GM19240 (cell line): ENCODE results near the gene FBP2.
"Not testable (repeated sequence)": the region's sequence is repeated elsewhere in the genome, so short reads cannot be mapped to it uniquely, and the experiment has no call there.

Experiments
- DNase-seq: peaks from one replicate; pipeline ENCODE4 v3.0.0; 2011; ENCODE audit warnings: low spot score; ENCODE audit not compliant: insufficient read length

Gene FBP2

DNA sequence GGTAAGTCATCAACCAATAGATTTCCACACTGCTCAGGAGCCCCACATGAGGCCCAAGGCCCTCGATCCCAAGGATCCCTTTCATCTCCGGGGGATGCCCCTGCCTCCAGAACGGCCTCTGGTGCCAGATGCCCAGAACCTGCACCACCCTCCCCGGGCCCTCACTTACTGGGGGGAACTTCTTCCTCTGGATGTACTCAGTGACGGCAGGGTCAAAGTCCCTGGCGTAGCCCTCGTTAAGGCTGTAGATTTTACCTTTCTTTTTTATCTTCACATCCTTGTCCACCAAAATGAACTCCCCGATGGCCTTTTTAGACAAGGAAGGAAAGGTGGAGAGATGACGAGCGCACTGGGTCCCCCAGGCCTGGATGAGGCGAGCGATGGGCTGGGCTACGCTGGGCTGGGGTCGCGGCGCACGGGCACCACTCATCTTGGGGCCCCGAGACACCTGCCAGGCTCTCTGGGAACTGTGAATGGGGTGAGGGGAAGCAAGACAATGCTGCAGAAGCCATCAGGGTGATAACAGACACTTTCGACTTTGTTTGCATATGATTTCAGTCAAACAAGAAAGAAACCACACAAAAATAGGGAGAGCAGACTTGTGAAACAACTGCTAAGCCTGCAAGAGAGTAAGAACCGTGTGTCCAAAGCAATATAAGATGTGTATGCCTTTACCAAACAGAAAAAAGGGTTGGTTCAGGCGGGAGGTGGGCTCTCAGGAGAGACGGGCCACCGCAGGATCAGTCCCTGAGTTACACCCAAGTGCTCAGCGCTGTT lies 13.2 kb upstream of the FBP2 start:
- no peak for DNase-seq

DNA sequence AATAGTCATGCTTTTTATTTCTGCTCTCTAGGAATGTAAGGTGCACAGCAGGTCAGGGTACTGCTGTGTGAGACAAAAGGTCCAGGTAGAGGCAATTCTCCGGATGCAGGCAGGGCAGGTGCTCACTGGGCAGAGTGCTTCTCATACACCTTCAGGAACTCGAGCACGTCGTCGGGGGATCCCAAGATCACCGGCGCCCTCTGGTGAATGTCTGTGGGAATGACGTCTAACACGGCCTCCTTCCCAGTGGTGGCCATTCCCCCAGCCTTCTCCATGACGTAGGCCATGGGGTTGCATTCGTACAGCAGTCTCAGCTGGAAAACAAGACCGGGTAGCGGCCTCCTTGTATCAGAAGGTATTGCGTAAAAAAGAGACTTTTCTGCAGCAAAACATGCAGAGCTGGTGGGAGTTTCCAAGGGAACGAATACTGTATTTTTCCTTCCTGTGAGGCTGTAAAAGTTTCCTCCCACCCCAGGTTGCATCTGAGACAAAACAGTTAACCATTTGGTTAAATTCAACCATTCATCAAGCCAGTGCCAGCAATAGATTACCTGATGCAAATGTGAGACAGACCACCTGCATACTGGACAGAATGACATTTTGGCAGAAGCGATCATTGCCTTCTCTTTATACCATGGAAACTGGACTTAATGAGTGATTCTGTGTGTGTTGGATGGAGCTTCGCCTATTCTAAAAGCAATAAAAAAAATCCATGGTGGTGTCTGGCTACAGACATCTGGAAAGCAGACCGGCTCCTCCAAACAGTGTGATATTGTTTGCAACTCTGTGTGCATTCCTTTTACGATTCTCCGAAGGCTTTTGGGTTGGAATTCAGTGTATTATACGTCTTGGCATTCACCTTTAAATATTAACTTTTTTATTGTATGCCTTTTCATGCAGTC lies 9.9 kb upstream of the FBP2 start:
- DNase-seq: peak; percentile 83

DNA sequence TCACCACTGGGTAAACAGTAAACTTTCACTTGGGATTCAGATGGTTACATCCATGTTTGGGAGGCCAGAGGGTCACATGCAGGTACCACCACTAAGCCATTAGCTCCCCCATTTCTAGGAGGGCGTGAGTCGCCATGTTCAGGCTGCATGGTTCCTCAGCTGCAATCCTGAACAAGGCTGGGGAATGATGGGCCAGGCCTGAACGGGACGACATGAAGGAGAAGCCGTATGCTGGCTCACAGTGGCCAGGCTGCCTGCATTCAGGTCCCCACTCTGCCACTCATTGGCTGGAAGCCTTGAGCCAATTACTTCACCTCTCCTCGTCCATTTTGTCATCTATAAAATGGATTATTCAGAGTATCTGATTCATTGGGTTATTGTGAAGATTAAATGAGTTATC lies 9.0 kb upstream of the FBP2 start:
- DNase-seq: no peak

DNA sequence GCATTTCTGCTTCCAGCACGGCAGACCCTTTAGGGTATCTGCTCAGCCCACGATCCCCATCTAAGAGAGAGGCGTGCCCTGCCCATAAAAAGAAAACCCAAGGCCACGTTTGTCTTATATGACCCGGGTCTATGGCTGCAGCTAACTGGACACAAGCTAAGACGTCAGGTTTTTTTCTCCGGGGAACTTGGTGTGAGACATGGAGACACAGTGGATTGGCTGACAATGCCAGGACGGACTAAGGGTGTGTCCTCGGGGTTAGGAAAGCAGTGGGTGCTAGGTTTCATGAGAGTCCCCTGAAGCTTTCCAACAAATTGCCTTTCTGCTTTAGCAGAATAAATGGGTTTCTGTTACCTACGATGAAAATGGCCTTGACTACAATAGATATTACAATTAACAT lies 7.1 kb upstream of the FBP2 start:
- DNase-seq: no peak

DNA sequence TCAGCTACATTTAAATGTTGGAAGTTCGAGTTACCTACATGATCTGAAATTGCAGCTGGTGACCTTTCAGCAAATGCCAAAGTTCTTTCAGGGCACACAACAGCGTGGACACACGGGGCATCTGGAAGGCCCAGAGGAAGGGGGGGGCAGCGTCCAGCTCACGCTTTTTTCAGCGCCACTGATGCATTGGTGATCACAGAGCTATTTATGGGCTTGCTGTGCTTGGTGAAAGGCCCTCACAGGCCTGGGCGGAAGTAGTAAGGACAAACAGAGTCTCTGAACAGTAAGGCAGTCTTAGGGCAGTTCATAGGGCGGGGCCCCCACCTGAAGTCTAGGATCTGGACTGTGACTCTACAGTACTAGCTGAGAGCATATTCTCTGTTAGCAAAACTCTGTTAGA lies 6.6 kb upstream of the FBP2 start:
- DNase-seq: no peak

DNA sequence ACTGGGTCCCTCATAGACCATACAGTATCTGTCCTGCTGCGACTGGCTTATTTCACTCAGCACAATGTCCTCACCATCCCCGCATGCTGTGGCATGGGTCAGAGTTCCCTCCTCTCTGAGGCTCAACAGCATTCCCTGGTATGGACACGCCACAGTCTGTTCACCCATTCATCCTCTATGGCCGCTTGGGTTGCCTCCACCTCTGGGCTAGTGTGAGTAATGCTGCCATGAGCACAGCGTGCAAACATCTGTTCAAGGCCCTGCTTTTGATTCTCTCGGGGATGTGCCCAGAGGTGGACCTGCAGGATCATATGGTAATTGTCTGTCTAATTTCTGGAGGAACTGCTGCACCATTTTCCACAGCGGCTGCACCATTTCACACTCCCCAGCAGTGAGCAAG lies 5.5 kb upstream of the FBP2 start:
- no peak for DNase-seq

DNA sequence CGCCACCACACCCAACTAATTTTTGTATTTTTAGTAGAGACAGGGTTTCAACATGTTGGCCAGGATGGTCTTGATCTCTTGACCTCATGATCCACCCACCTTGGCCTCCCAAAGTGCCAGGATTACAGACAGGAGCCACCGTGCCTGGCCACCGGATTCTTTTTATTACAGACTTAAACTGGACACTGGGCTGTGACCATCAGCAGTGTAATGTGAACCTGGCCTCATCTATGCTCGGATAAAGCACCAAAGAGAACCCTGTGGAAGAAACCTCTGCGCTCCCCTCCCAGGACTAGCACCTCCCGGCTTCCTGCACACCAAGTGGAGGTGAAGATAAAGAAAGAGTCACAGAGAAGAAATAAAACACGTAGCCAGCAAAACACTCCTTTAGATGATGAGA lies 941 bp downstream of the FBP2 start:
- DNase-seq: not testable (repeated sequence)

DNA sequence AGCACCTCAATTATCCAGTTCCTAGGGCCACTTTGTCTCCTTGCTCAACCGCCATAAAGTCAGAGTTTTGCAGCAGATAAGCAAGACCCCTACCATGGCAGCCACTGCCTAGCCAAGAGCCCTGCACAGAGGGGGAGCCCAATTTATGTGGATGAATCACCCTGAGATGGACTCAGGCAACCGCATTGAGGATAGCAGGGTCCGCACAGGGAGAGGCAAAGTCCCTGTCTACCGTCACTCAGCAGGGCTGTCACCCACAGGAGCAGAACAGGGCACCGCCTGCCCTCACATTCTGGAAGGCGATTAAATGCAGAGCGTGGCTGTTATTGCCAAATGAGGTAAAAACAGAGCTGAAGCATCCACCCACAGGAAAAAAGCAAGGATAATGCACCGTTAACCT lies 1.7 kb downstream of the FBP2 start:
- no peak for DNase-seq

DNA sequence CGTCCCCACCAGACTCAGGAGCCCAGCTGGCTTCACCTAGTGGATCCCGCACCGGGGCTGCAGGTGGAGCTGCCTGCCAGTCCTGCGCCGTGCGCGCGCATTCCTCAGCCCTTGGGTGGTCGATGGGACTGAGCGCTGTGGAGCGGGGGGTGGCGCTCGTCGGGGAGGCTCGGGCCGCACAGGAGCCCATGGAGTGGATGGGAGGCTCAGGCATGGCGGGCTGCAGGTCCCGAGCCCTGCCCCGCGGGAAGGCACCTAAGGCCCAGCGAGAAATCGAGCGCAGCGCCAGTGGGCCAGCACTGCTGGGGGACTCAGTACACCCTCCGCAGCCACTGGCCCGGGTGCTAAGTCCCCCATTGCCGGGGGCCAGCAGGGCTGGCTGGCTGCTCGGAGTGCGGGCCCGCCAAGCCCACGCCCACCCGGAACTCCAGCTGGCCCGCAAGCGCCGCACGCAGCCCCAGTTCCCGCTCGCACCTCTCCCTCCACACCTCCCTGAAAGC lies 2.5 kb downstream of the FBP2 start:
- DNase-seq: not testable (repeated sequence)

DNA sequence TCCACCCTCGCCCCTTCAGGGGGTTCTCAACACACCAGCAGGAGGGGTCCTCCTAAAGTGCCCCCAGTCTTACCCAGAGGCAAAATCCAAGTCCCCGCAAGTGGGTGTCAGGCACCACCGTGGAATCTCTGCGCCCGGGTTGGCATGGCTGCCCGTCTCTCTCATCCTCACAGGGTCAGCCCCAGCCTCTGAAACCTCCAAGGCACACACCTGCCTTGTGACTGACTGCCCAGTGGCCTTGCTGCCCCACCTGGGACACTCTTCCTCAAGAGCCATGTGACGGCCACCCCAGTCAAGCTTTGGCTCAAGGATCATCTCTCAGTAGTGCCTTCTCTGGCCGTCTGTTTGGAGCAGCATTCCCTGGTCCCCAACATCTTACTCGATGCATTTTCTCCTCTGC lies 4.9 kb downstream of the FBP2 start:
- DNase-seq: no peak

DNA sequence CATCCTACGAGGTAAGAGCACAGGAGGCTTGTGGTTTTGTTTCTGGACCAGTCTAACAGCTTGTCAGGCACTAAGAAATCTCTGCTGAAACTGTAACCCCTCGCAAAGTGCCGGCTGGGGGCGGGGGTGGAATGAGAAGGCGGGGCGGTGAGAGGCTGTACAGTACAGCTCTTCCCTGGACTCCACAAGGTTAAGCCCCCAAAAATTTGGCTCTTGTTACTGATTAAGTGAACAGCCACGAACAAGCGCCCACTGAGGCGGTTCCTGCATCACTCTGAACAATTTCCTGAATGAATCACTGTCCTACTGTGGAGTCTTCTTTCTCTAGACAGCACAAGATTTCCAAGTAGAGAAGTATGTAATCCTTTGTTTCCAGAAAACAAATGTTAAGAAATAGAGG lies 6.8 kb downstream of the FBP2 start:
- no peak for DNase-seq

DNA sequence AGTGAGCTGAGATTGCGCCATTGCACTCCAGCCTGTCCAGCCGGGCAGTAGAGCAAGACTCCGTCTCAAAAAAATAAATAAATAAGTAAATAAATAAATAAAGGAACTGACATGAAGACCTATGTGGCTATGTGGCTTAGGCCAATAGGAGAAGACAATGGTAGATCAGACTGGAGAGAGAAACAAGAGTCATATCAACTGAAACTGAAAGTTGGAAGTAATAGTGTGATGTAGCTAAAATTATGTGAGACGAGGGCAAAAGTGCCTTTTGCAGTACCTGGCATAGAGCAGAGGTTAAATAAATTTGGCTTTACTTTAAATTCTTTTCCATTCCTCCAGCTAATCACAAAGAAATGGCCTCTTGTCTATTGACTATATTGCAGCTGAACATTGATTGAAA lies 7.3 kb downstream of the FBP2 start:
- DNase-seq: no peak

DNA sequence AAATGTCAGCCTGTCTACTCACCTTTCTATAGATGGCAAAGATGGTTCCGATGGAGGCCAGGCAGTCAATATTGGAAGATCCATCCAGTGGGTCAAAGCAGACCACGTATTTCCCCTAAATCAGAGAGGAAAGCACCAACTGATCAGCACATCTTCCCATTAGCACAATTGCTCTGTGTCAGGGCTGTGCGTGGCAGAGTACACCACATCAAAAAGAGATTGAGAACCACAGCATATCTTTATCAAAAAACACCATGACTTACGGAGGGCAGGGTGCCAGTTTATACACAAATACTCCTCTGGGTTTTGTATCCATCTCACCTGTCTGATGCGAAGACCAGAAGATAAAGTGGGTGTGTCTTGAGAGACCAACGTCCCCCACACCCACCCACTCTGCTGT lies 9.1 kb downstream of the FBP2 start:
- DNase-seq: no peak

DNA sequence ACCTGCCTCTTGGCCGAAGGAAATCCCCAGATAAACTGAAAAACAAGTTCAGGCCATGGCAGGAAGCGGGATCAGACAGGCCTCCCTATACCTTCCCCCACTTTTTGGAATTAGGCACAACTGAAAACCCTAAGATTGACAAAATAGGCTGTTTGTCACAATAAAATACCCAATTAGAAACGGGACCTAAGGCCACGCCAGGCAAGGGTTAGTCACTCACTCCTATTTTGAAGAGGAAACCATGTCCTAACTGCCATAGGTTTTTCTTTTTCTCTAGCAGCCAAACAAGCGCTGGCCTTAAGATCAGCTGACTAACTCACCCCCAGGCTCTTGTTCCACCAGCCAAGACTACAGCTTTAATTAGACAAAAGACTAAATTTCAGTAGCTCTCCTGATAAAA lies 11.9 kb downstream of the FBP2 start:
- no peak for DNase-seq

DNA sequence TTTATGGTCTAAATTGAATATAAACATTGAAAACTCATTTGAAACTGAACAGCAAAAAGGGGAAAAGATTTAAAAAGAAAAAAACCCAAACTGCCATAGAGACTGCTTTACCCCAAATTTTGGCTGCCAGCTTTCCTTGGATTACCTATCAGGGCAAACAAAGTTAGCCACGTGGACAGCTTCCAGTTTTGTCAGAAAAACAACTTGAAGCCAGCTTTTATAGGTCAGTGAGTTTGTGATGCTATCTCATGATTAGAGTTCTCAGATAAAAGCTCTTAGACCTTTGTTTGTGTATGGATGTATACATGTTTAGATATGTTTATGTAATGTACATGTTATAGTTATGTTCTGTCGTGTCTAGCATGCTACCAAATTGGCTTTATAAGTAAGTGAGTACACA lies 16.1 kb downstream of the FBP2 start:
- no peak for DNase-seq

DNA sequence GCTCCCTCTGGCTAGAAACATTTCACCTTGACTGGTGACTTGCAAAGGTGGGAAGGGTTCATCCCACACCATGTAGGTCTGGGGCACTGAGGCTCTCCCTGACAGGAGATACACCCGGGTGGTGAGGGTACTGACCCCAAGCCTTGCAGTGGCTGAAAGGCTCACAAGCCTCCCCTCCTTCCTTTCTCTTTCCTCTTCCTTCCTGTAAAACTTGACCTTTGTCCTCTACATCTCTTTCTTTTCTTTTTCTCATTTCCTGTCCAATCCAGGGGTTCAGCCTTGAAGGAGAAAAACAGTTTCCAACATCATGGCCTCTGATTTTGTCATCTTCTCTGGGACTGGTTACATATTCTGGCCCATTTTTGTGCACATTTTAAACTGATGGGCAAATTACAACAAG lies 16.6 kb downstream of the FBP2 start:
- DNase-seq: no peak

DNA sequence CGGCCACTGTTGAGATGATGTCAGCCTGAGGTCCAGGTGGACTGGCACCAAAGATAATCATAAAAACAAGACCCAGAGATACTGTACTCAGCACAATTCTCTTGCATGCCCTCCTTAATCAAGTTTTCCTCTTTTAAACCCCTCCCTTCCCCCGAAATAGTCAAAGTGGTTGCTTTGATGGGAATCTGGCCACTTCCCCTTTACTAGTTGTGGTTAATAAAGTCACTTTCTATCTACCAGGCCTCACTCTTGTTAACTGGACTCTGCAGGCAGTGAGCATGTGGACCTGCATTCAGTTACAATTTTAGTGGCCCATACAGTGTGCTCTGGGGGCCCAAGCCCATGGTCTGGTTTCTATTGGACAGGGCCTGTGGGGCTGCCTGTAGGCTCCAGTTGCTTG lies 17.5 kb downstream of the FBP2 start:
- DNase-seq: no peak

DNA sequence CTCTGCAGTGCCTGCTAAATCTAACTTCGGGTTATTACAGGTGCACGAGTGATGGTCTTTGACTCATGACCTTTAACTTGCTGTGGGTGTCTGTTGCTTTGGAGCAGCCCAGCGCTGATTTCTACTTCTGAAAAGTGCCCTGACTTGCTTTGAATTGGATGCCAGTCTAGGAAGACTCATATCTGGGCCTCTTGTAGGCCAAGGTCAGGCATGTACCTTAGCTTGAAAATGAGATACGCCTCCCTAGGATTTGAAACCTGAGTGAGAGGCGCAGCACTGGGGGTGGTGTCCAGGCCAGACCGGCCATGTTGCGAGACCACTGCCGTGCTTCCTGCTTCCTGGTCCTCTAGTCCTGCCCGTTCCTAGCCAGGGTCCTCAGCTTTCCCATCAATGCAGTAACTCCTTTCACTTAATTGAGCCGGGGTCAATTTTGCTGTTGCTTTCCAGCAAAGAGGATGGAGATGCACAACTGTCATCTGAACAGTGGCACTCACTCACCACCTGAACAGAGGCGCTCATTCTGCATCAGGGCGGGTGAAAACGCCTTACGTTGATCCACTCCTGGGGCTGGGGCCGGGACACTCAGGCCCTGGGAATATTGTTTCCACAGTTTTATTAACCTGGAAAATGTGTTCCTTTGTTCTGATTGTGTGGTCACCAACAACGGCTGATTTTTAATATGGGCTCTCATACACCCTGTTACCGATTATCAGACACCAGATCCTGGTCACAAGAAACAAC lies 24.5 kb downstream of the FBP2 start:
- DNase-seq: no peak

DNA sequence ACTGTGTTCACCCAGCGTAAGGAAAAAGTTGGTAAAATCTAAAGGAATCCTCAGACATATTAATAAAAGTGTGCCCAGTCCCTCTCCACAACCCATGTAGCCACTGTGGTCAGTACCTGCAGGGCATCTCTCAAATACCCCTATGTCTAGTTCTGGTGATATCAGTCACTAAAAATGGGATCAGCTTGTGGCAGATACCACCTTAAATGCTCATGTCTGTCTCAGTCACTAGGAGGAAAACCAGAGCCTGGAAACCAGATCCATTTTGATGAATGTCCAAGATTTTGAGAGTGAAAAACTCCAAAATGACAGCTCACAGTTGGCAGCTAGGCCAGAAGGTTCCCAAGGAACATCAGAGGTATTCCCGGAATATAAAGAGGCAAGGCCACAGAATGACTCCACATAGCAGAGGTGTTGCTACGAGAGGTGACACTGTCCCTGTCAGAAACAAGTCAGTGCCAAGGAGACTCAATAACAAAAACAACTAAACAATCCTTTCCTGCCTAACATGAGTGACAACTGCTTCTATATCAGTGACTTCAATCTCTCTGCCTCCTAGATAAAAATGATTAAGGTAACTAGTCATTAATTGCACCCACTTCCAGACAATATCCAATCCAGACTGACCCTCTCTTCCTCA lies 25.3 kb downstream of the FBP2 start:
- no peak for DNase-seq

DNA sequence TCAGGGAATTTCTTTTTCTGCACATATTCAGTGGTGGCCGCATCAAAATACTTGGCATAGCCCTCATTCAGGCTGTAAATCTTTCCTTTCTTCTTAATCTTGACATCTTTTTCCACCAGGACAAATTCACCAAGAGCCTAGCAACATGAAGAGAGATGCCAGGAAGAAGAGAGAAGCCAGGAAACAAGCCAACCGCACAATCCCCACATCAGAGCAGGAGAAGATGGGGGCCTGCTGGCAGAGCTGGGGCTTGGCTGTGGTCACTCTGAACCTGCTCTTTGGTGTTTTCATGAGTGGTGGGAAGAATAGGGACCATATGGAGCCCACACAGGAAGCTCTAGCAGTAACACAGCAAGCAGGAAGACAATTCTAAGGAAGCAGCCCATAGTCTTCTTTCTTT lies 26.4 kb downstream of the FBP2 start:
- no peak for DNase-seq

DNA sequence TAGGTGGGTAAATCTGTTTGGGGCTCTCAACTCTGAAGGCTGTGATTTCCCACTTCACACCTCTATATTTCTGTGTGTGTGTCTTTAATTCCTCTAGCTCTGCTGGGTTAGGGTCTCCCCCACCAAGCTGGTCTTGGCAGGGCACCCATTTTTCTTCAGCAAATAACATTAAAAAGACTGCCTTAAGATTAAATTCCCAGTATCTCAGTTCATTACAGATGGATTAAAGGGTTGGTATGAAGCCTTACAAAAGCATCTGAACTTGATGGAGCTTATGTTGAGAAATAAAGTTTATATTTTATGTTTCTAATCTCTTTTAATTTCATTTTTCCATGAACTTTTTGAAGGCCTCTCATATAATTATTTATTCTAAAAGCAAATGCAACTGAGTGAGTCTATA lies 27.1 kb downstream of the FBP2 start:
- DNase-seq: no peak
